Measurements from ENCODE around the gene TP53I11. TPM values are rescaled to one million over a fixed set of nuclear protein-coding genes. Genes with fewer than 3 reads are reported as not detected.

The TP53I11 gene
- polyA plus RNA-seq, 1 donor (not counting 4 experiments of a cell fraction or from before 2014, with no cell fraction given): 21.4 TPM

DNA sequence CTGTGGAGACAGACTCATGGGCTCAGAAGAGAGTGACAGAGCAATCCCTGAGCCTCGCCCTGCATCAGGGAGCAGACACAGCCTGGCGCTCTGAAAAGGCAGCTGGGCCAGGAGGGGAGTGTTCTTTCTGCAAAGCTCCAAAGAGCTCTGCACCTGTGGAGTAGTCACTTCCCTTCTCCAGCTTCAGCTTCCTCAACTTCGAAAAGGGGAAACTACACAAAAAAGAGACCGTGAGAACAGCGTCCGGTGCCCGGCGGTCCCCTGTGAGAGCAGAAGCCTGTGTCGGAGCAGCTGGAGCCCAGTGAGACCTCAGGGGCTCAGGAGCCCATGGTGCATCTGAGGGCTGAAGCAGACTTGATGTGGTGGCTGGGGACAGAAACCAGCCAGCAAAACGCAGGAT, 35.1 kb downstream of the TP53I11 start:
- DNase-seq (ENCODE audit: low read depth, low spot score): no peak
- H3K27me3 ChIP-seq (ENCODE audit: control insufficient read depth, extremely low read depth, insufficient read depth, low read length): peaks cover 16% of the 10 kb centered on the region
- no peaks in the 10 kb centered on the region for H3K4me1 ChIP-seq (ENCODE audit: control insufficient read depth, extremely low read depth, insufficient read depth, low read length)
- no peak overlapping the region for H3K4me3 ChIP-seq (ENCODE audit: control insufficient read depth in 2 of 3, extremely low read depth in 1 of 3, insufficient read depth in 2 of 3, low read depth in 1 of 3, low read length in 3 of 3)
- no peak overlapping the region for H3K9ac ChIP-seq (ENCODE audit: control insufficient read depth, extremely low read depth, insufficient read depth, low read length)
- H3K79me2 ChIP-seq (ENCODE audit: control insufficient read depth, insufficient read depth, low read length): no peaks in the 10 kb centered on the region
- no peaks in the 10 kb centered on the region for H3K9me1 ChIP-seq (ENCODE audit: control insufficient read depth, extremely low read depth, insufficient read depth, low read length)
- no peak for FAIRE-seq
- H3K27ac ChIP-seq (ENCODE audit: control insufficient read depth, insufficient read depth, low read length): no peak overlapping the region
- no peak overlapping the region for H2AFZ ChIP-seq (ENCODE audit: control insufficient read depth, low read length)
- H3K9me3 ChIP-seq (ENCODE audit: control insufficient read depth, low read depth, low read length): no peaks in the 10 kb centered on the region
- H3K36me3 ChIP-seq (ENCODE audit: control insufficient read depth in 2 of 2, extremely low read depth in 1 of 2, insufficient read depth in 2 of 2, low read length in 2 of 2): no peaks in the 10 kb centered on the region
- no peak for TF ChIP-seq EZH2 (IDR thresholded peaks at IDR 0.05; ENCODE audit: low read length)
- TF ChIP-seq, protein P1, sequence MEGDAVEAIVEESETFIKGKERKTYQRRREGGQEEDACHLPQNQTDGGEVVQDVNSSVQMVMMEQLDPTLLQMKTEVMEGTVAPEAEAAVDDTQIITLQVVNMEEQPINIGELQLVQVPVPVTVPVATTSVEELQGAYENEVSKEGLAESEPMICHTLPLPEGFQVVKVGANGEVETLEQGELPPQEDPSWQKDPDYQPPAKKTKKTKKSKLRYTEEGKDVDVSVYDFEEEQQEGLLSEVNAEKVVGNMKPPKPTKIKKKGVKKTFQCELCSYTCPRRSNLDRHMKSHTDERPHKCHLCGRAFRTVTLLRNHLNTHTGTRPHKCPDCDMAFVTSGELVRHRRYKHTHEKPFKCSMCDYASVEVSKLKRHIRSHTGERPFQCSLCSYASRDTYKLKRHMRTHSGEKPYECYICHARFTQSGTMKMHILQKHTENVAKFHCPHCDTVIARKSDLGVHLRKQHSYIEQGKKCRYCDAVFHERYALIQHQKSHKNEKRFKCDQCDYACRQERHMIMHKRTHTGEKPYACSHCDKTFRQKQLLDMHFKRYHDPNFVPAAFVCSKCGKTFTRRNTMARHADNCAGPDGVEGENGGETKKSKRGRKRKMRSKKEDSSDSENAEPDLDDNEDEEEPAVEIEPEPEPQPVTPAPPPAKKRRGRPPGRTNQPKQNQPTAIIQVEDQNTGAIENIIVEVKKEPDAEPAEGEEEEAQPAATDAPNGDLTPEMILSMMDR (optimal IDR thresholded peaks at IDR 0.05 in 1 of 3, IDR thresholded peaks at IDR 0.05 in 1 of 3, conservative IDR thresholded peaks at IDR 0.05 in 1 of 3; ENCODE audit: extremely low read depth in 1 of 3, insufficient read depth in 2 of 3, low read length in 3 of 3): no peak
- no peak overlapping the region for H3K4me2 ChIP-seq (ENCODE audit: control insufficient read depth, extremely low read depth, insufficient read depth, low read depth, low read length)
- dilution Hi-C loops (cut with MboI; ENCODE audit: extremely low pct_ligation_motif_present, low sequenced_read_pairs): no loop called here
- H4K20me1 ChIP-seq (ENCODE audit: control insufficient read depth, extremely low read depth, insufficient read depth, low read length): no peaks in the 10 kb centered on the region

DNA sequence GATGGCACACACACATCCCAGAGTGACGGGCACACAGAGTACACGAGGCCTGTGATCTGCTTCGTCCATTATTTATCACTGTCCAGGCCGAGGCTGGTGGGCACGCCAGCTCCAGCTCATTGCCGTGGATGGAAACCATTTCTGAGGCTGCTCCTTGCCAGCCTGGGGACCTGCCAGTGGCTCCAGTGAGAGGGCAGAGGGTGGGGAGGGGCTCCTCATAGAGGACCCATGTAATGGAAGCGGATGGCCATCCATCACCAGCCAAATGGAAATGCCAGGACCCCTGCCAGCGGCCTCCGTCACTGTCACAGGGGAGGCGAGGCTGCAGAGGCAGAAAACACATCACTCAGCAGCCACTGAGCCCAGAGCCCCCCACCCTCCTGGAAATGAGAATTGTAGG, 35.7 kb downstream of the TP53I11 start:
- dilution Hi-C loops (cut with MboI; ENCODE audit: extremely low pct_ligation_motif_present, low sequenced_read_pairs): no loop called here
- H3K27me3 ChIP-seq (ENCODE audit: control insufficient read depth, extremely low read depth, insufficient read depth, low read length): peaks cover 16% of the 10 kb centered on the region
- no peak for FAIRE-seq

More for the DNA sequence above, 35.7 kb downstream of the TP53I11 start:
- H2AFZ ChIP-seq (ENCODE audit: control insufficient read depth, low read length): no peak overlapping the region
- H3K4me1 ChIP-seq (ENCODE audit: control insufficient read depth, extremely low read depth, insufficient read depth, low read length): no peaks in the 10 kb centered on the region
- H3K9me1 ChIP-seq (ENCODE audit: control insufficient read depth, extremely low read depth, insufficient read depth, low read length): no peaks in the 10 kb centered on the region
- no peaks in the 10 kb centered on the region for H3K36me3 ChIP-seq (ENCODE audit: control insufficient read depth in 2 of 2, extremely low read depth in 1 of 2, insufficient read depth in 2 of 2, low read length in 2 of 2)
- DNase-seq (ENCODE audit: low read depth, low spot score): no peak
- H3K4me3 ChIP-seq (ENCODE audit: control insufficient read depth in 2 of 3, extremely low read depth in 1 of 3, insufficient read depth in 2 of 3, low read depth in 1 of 3, low read length in 3 of 3): no peak overlapping the region
- no peak overlapping the region for H3K27ac ChIP-seq (ENCODE audit: control insufficient read depth, insufficient read depth, low read length)
- no peaks in the 10 kb centered on the region for H3K9me3 ChIP-seq (ENCODE audit: control insufficient read depth, low read depth, low read length)
- no peaks in the 10 kb centered on the region for H3K79me2 ChIP-seq (ENCODE audit: control insufficient read depth, insufficient read depth, low read length)
- no peak overlapping the region for H3K4me2 ChIP-seq (ENCODE audit: control insufficient read depth, extremely low read depth, insufficient read depth, low read depth, low read length)
- no peaks in the 10 kb centered on the region for H4K20me1 ChIP-seq (ENCODE audit: control insufficient read depth, extremely low read depth, insufficient read depth, low read length)
- no peak for TF ChIP-seq EZH2 (IDR thresholded peaks at IDR 0.05; ENCODE audit: low read length)
- TF ChIP-seq, protein P1 (optimal IDR thresholded peaks at IDR 0.05 in 1 of 3, IDR thresholded peaks at IDR 0.05 in 1 of 3, conservative IDR thresholded peaks at IDR 0.05 in 1 of 3; ENCODE audit: extremely low read depth in 1 of 3, insufficient read depth in 2 of 3, low read length in 3 of 3): no peak
- no peak overlapping the region for H3K9ac ChIP-seq (ENCODE audit: control insufficient read depth, extremely low read depth, insufficient read depth, low read length)

Measured in keratinocyte (primary cell).